ENCODE measurements around the gene PRSS56. TPM values are rescaled to one million over a fixed set of nuclear protein-coding genes. Genes with fewer than 3 reads are reported as not detected.
"Not testable (repeated sequence)": the region's sequence is repeated elsewhere in the genome, so short reads cannot be mapped to it uniquely, and the experiment has no call there.

PRSS56 gene
- polyA plus RNA-seq, 10 donors = 0.71 to 2.4 (median 1.3) TPM

GRCh38 chr2:232563580-232563979 lies 43.4 kb downstream of the PRSS56 start:
- DNase-seq = no peak

GRCh38 chr2:232567721-232568120 lies 47.5 kb downstream of the PRSS56 start:
- no peak for DNase-seq

- no peak for DNase-seq
These were observed 48.0 kb downstream of the PRSS56 start for GRCh38 chr2:232568161-232568560.

- DNase-seq = no peak
These were observed 49.4 kb downstream of the PRSS56 start for GRCh38 chr2:232569541-232569940.

- DNase-seq = not testable (repeated sequence)
These were observed 50.3 kb downstream of the PRSS56 start for GRCh38 chr2:232570481-232570880.

- DNase-seq = no peak
These were observed 50.9 kb downstream of the PRSS56 start for GRCh38 chr2:232571026-232571474.

GRCh38 chr2:232573042-232573441 lies 52.9 kb downstream of the PRSS56 start:
- no peak for DNase-seq

GRCh38 chr2:232573771-232574435 lies 53.7 kb downstream of the PRSS56 start:
- no peak for DNase-seq

- DNase-seq = peak in 2 of 3 donors; percentile 75 to 78
These were observed 54.7 kb downstream of the PRSS56 start for GRCh38 chr2:232574674-232575403.

Other genes with a start within 250 kb of the PRSS56 start
- gene ALPP, start 141.6 kb upstream of the PRSS56 start, polyA plus RNA-seq (ENCODE audit: insufficient read length in 10 of 10) = under 1 TPM in 5 of 10 donors, not detected in 5; 0.07 to 0.35 (median 0.28) TPM
- gene ALPG, start 113.5 kb upstream of the PRSS56 start, polyA plus RNA-seq (ENCODE audit: insufficient read length in 10 of 10) = under 1 TPM in 2 of 10 donors, not detected in 8; 0.17 to 0.30 TPM
- not detected for gene ALPI, start 64.2 kb upstream of the PRSS56 start, polyA plus RNA-seq (ENCODE audit: insufficient read length in 10 of 10)
- gene ECEL1, start 32.6 kb upstream of the PRSS56 start, polyA plus RNA-seq (ENCODE audit: insufficient read length in 10 of 10) = 1 to 10 TPM in 1 of 10 donors, under 1 TPM in 9; 0.29 to 1.0 (median 0.45) TPM
- gene CHRND, start 5.8 kb downstream of the PRSS56 start, polyA plus RNA-seq (ENCODE audit: insufficient read length in 10 of 10) = 100 to 1,000 TPM in 8 of 10 donors, 10 to 100 TPM in 2; 88.9 to 152 (median 129) TPM
- gene CHRNG, start 19.3 kb downstream of the PRSS56 start, polyA plus RNA-seq (ENCODE audit: insufficient read length in 10 of 10) = 100 to 1,000 TPM in 4 of 10 donors, 10 to 100 TPM in 6; 56.7 to 133 (median 89.2) TPM
- gene TIGD1, start 30.2 kb downstream of the PRSS56 start, polyA plus RNA-seq (ENCODE audit: insufficient read length in 10 of 10) = 1 to 10 TPM; 4.3 to 8.6 (median 6.2) TPM
- 100 to 1,000 TPM; 100 to 153 (median 113) TPM for gene EIF4E2, start 30.3 kb downstream of the PRSS56 start, polyA plus RNA-seq (ENCODE audit: insufficient read length in 10 of 10)
- 10 to 100 TPM; 12.8 to 40.9 (median 25.5) TPM for gene EFHD1, start 113.2 kb downstream of the PRSS56 start, polyA plus RNA-seq (ENCODE audit: insufficient read length in 10 of 10)
- 10 to 100 TPM; 35.3 to 44.9 (median 39.3) TPM for gene GIGYF2, start 176.9 kb downstream of the PRSS56 start, polyA plus RNA-seq (ENCODE audit: insufficient read length in 10 of 10)